GM10847 (cell line): ENCODE data around the gene ARNT2.

Experiments
- POLR2A ChIP-seq: IDR thresholded peaks from 2 replicates; pipeline ENCODE4 v1.6.1; 2011; ENCODE audit not compliant: insufficient read length; ENCODE audit errors: extremely low read depth

The ARNT2 gene

DNA sequence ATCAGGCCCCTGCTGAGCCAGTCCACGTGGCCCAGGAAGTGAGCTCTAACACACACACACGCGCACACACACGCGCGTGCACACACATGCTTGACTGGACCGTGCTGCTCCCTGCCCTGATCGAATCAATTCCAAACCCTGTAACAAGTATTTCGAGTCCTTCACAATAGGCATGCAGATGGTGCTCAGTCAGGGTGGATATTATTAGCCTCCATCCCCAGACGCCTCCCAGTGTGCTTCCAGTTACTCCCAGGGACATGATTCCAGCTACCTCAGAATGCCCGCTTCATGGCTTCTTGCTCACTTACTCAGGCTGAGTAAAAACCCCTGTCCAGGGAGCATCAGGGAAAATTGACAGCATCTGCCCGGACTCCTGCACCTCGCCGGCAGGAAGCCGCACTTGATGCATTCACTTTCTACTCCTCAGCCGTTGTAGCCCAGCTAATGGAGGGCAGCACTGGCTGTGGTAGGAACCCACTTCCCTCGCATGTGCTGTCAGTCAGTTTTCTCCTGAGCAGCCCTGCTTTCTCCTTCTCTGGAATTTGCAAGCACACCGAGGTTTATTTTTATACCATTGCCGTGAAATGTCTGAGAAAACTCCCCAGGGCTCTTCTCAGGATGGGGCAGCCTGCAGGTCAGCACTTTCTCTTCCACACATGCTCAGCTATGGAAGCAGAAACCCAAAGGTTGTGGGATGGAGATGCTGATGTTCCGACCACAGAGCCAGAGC is 164.9 kb downstream of the ARNT2 start:
- no peak for TF ChIP-seq POLR2A

DNA sequence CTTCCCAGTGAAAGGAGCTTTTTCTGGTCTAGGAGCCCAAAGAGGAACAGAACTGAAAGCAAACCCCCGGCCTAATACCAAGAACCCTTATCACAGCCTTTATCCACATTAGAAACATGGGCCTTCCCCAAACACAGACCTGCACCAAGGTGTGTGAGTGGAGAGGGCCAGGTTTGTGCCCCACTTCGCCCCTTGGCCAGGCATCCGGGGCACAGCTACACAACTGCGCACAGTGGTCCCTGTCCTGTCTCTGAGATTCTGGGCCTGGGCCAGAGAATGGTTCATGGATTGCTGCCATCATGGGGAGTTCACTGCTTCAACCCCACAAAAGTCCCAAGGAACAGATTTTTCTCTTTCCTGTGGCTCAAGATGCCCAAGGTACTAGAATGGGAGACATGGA is 165.5 kb downstream of the ARNT2 start:
- TF ChIP-seq POLR2A = no peak

GRCh38 chr15:80570553-80570952 is 166.4 kb downstream of the ARNT2 start:
- TF ChIP-seq POLR2A = no peak

DNA sequence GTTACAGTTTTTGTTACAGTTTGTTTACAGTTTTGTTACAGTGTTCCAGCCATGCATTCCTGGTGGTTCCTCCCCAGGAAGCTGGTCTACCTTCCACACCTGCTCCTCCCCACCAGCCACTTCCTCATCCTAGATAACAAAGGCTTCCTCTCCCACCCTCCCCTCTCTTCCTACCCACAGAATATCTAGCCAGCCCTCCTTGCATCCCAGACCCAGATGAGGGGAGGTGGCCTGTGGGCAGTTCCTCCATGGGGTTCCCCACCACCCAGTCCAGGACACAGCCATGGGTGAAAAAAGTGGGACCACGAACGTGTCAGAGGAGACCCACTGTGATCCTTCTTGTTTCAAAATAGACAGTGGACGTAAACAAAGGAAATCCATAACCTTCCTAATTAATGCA is 168.2 kb downstream of the ARNT2 start:
- TF ChIP-seq POLR2A = no peak

DNA sequence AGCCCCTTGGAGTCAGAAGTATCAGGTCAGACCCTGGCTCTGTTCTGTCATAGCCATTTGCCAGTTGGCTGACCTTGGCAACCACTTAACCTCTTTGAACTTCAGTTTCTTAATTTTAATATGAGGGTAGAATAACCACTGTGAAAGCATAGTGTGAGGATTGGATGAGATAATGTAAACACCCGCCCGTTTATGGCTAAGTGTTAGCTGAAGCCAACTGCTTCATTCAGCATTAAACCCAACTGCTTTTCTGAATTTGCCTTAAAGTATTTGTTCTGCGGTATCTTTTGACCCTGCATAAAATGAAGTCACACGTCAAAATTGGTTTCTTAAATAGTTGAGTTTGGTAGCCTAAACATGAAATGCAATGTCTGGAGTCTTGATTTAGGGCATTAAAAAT is 169.4 kb downstream of the ARNT2 start:
- TF ChIP-seq POLR2A = no peak

DNA sequence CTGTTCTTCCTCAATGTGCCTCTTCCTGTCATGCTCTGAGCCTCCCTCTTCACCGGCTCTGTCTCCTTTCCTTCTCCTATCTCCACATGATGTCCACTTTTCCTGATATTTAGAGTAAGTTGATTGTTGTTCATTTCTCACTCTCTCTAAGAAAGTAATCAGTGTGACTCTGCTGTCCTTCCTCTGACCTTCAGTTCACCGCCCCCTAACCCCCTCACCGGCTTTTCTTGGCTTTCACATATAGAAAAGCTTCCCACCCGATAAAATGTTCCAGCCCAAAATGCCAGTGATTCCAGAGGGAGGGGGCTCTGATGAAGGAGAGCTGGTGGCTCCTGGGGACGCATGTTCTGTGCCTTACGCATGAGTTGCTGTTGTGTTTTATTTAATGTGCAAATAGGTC is 170.4 kb downstream of the ARNT2 start:
- no peak for TF ChIP-seq POLR2A

DNA sequence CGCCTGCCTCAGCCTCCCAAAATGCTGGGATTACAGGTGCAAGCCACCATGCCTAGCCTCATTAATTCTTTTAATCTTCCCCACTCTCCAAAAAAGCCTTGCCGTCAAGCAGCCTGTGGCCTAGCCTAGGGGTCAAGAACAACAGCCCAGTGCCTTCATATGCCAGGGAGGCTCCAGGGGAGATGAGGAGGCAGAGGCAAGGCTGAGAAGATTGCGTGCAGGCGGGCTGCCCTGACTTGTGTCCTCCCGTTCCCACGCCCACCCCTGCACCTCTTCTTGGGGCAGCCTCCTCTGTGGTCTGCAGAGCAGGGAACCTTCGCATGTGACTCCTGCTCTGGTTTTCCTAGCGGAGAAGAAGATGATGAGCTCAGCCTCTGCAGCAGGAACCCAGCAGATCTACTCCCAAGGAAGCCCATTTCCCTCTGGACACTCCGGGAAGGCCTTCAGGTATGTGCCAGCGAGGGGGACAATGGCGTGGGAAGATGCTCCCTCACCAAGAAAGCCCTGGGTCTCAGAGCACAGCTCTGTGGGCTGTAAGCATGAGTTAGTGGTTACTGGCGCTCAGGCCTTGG is 172.4 kb downstream of the ARNT2 start:
- no peak for TF ChIP-seq POLR2A

DNA sequence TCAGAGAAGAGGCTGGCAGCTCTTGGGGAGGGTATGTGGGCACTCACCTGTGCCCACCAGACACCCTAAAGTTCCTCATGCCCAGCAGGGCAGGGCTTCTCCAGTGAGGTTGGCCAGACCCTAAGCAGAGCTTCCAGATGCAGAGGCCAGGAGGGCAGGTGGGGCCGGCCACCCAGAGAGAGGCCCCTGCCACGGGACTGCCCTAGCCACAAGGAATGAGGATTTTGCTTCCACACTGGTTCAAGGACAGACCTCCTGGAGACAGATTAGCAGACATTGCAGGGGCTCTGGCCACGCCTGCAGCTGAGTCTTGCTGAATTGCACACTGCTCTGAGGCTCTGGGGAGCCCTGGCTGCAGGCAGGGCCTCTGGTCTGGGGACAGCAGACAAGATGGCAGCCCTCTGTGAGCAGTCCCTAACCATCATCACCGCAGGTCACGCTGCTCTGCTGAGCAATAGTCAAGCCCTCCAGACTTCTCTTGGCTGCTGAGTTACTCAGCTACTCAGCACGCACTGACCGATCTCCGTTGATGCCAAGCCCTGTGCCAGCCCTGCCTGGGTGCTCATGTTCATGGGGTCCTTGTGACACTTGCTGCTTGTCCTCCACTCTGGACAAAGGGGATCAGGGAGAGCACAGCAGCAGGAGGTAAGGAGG is 173.5 kb downstream of the ARNT2 start:
- TF ChIP-seq POLR2A = no peak

GRCh38 chr15:80578206-80578595 is 174.0 kb downstream of the ARNT2 start:
- no peak for TF ChIP-seq POLR2A

GRCh38 chr15:80578871-80579270 is 174.7 kb downstream of the ARNT2 start:
- TF ChIP-seq POLR2A = no peak

DNA sequence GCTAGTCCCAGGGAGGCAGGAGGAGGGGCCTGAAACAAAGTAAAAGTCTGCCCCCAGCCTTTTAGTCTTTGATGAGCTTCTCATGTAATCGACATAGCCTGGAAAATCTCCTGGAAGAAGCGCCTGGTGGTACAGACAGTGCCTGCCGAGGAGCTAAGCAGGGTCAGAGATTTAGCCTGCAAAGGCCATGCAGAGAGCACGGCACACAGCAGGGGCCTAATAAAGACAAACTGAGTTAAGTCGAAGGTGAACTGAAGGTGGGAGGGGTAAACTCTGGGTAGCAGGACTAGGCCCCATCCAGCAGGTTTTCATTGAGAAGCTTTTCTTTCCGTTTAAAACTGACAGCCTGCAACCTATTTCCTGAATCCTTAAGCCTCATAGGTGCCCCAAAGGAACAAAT is 175.4 kb downstream of the ARNT2 start:
- no peak for TF ChIP-seq POLR2A

GRCh38 chr15:80580106-80580505 is 175.9 kb downstream of the ARNT2 start:
- TF ChIP-seq POLR2A = no peak

- TF ChIP-seq POLR2A = no peak
Measured at GRCh38 chr15:80580536-80581260, 176.5 kb downstream of the ARNT2 start.

DNA sequence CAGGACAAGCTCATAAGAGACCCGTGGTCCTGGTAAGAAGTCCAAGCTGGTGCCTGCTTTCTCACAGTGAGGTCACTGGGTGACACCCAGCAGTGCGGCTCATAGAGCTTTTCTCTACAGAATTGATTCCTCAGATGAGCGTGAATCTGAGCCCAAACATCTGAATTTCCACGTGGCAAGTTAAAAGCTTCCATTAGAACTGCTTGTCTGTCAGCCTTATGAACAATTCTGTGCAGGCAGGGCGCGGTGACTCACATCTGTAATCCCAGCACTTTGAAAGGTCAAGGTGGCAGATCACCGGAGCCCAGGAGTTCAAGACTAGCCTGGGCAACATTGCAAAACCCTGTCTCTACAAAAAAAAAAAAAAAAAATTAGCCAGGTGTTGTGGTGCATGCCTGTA is 177.8 kb downstream of the ARNT2 start:
- no peak for TF ChIP-seq POLR2A

- no peak for TF ChIP-seq POLR2A
Measured at GRCh38 chr15:80582816-80583423, 178.7 kb downstream of the ARNT2 start.
